Measurements from ENCODE around the gene RC3H2. TPM values are rescaled to one million over a fixed set of nuclear protein-coding genes. Genes with fewer than 3 reads are reported as not detected.

The RC3H2 gene
- total and polyA plus RNA-seq, 2 of the 13 experiments (the other 11 are each of a cell fraction or from before 2014, with no cell fraction given), result 21.0 to 36.4 TPM

DNA sequence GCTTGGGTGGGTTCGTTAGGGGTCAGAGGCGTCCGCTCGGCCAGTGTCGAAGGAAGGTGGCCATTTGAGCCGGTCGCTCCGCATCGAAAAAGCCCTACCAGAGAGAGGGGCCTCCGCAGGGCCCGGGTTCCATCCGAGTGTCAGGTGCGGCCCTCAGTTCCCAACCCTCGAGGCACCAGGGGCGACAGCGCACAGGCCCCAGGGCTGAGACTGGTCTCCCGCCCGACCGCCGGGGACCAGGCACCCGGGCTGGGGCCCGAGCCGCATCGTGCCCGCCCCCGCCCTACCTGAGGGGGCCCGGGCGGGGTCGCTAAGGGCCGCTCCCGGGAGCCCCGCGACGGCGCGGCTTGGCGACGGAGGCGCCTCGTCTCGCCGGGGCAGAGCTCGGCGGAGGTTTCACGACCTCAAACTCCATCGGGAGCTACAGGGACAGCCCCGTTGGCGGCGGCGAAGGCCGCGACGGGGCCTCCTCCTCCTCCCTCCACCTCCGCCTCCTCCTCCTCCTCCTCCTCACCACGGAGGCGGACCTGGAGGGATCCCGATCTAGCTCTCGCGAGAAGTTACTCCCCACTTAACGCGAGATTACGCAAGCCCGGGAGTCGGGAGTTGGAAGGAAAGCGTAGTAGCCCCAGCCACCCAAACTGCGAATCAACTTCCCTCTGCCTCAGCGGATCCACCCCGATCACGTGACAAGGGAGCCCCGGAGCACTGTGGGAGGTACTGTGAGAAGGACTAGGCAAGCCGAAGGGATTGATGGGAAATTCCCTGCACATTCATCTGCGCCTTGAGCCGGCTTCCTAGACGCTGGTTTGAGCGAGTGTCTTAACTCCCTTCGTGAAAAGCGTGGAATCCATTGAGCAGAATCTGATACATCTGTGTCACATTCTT is at the start of gene RC3H2 (continued):
- TF ChIP-seq, protein P1, sequence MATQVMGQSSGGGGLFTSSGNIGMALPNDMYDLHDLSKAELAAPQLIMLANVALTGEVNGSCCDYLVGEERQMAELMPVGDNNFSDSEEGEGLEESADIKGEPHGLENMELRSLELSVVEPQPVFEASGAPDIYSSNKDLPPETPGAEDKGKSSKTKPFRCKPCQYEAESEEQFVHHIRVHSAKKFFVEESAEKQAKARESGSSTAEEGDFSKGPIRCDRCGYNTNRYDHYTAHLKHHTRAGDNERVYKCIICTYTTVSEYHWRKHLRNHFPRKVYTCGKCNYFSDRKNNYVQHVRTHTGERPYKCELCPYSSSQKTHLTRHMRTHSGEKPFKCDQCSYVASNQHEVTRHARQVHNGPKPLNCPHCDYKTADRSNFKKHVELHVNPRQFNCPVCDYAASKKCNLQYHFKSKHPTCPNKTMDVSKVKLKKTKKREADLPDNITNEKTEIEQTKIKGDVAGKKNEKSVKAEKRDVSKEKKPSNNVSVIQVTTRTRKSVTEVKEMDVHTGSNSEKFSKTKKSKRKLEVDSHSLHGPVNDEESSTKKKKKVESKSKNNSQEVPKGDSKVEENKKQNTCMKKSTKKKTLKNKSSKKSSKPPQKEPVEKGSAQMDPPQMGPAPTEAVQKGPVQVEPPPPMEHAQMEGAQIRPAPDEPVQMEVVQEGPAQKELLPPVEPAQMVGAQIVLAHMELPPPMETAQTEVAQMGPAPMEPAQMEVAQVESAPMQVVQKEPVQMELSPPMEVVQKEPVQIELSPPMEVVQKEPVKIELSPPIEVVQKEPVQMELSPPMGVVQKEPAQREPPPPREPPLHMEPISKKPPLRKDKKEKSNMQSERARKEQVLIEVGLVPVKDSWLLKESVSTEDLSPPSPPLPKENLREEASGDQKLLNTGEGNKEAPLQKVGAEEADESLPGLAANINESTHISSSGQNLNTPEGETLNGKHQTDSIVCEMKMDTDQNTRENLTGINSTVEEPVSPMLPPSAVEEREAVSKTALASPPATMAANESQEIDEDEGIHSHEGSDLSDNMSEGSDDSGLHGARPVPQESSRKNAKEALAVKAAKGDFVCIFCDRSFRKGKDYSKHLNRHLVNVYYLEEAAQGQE (IDR thresholded peaks at IDR 0.05; ENCODE audit: borderline replicate concordance in 1 of 2, low read depth in 1 of 2, low read length in 2 of 2), result peak in 1 of 2 experiments; percentile 17; a peak in 1 of 4 replicates
- no peak for TF ChIP-seq ZNF260 (CRISPR knock-in tag; IDR thresholded peaks at IDR 0.05; ENCODE audit: borderline replicate concordance, low read depth)
- TF ChIP-seq TRIM24 (CRISPR knock-in tag; IDR thresholded peaks at IDR 0.05), result no peak
- peak; percentile 56; the same call in 1 of the 2 replicates for TF ChIP-seq KLF11 (CRISPR knock-in tag; IDR thresholded peaks at IDR 0.05)
- TF ChIP-seq, protein P2, sequence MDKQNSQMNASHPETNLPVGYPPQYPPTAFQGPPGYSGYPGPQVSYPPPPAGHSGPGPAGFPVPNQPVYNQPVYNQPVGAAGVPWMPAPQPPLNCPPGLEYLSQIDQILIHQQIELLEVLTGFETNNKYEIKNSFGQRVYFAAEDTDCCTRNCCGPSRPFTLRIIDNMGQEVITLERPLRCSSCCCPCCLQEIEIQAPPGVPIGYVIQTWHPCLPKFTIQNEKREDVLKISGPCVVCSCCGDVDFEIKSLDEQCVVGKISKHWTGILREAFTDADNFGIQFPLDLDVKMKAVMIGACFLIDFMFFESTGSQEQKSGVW (CRISPR knock-in tag; IDR thresholded peaks at IDR 0.05; ENCODE audit: borderline replicate concordance), result no peak
- no peak; the same call in 1 of the 2 replicates for TF ChIP-seq ZNF264 (CRISPR knock-in tag; IDR thresholded peaks at IDR 0.05)
- TF ChIP-seq JARID2 (CRISPR knock-in tag; IDR thresholded peaks at IDR 0.05; ENCODE audit: insufficient replicate concordance), result no peak
- TF ChIP-seq PHB2 (IDR thresholded peaks at IDR 0.05; ENCODE audit: partially characterized antibody), result no peak
- TF ChIP-seq, protein P3, sequence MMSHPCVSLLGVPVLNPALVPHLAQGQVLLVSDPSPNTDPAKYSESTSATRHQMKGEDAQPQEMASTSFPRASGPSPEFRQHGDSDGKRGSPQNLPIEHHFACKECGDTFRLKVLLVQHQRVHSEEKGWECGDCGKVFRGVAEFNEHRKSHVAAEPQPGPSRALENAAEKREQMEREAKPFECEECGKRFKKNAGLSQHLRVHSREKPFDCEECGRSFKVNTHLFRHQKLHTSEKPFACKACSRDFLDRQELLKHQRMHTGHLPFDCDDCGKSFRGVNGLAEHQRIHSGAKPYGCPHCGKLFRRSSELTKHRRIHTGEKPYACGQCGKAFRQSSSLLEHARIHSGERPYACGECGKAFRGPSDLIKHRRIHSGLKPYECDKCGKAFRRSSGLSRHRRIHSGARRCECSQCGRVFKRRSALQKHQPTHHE (CRISPR knock-in tag; IDR thresholded peaks at IDR 0.05; ENCODE audit: borderline replicate concordance), result peak; percentile 77; the same call in 1 of the 2 replicates
- no peak for TF ChIP-seq ZSCAN9 (CRISPR knock-in tag; IDR thresholded peaks at IDR 0.05; ENCODE audit: borderline replicate concordance)
- no peak for TF ChIP-seq RBM22 (optimal IDR thresholded peaks at IDR 0.05; ENCODE audit: low read length)
- TF ChIP-seq GATAD1 (CRISPR knock-in tag; IDR thresholded peaks at IDR 0.05), result peak; percentile 92
- TF ChIP-seq, protein P4, sequence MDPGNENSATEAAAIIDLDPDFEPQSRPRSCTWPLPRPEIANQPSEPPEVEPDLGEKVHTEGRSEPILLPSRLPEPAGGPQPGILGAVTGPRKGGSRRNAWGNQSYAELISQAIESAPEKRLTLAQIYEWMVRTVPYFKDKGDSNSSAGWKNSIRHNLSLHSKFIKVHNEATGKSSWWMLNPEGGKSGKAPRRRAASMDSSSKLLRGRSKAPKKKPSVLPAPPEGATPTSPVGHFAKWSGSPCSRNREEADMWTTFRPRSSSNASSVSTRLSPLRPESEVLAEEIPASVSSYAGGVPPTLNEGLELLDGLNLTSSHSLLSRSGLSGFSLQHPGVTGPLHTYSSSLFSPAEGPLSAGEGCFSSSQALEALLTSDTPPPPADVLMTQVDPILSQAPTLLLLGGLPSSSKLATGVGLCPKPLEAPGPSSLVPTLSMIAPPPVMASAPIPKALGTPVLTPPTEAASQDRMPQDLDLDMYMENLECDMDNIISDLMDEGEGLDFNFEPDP (CRISPR knock-in tag; conservative IDR thresholded peaks at IDR 0.05), result no peak
- TF ChIP-seq NR2C2 (CRISPR knock-in tag; IDR thresholded peaks at IDR 0.05; ENCODE audit: borderline replicate concordance), result peak; percentile 82; the same call in 1 of the 2 replicates
- TF ChIP-seq, protein P5, sequence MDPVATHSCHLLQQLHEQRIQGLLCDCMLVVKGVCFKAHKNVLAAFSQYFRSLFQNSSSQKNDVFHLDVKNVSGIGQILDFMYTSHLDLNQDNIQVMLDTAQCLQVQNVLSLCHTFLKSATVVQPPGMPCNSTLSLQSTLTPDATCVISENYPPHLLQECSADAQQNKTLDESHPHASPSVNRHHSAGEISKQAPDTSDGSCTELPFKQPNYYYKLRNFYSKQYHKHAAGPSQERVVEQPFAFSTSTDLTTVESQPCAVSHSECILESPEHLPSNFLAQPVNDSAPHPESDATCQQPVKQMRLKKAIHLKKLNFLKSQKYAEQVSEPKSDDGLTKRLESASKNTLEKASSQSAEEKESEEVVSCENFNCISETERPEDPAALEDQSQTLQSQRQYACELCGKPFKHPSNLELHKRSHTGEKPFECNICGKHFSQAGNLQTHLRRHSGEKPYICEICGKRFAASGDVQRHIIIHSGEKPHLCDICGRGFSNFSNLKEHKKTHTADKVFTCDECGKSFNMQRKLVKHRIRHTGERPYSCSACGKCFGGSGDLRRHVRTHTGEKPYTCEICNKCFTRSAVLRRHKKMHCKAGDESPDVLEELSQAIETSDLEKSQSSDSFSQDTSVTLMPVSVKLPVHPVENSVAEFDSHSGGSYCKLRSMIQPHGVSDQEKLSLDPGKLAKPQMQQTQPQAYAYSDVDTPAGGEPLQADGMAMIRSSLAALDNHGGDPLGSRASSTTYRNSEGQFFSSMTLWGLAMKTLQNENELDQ (CRISPR knock-in tag; IDR thresholded peaks at IDR 0.05; ENCODE audit: borderline replicate concordance), result no peak
